Measurements from ENCODE around the gene KRTCAP3.

Gene KRTCAP3

GRCh38 chr2:27441226-27441926, 805 bp upstream of the KRTCAP3 start:
- no peak for DNase-seq (ENCODE audit: low read depth)

- no peak for DNase-seq (ENCODE audit: low read depth)
Measured at GRCh38 chr2:27442920-27443282, 720 bp downstream of the KRTCAP3 start.

GRCh38 chr2:27445155-27445554, 3.0 kb downstream of the KRTCAP3 start:
- DNase-seq (ENCODE audit: low read depth) = no peak

- DNase-seq (ENCODE audit: low read depth) = no peak
Measured at GRCh38 chr2:27445615-27446014, 3.4 kb downstream of the KRTCAP3 start.

- no peak for DNase-seq (ENCODE audit: low read depth)
Measured at GRCh38 chr2:27446057-27446456, 3.9 kb downstream of the KRTCAP3 start.

GRCh38 chr2:27448381-27448780, 6.2 kb downstream of the KRTCAP3 start:
- DNase-seq (ENCODE audit: low read depth) = no peak

DNA sequence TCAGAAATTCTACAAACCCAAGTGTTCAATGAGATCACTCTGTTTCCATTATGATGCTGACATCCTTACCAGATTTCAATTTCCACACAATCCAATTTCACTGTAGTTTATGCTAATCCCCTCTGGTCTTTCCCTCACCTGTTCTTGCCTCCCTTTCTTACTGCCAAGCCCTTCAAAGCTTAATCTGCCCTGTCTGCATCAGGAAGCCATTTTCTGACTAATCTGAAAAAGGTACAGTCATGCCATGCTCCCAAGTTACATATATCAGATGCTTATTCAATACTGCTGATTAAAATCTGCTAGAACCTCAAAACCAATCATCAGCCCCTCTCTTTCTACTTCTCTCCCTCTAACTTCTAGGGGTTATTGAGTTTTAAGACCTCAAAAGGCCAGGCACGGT, 8.9 kb downstream of the KRTCAP3 start:
- no peak for DNase-seq (ENCODE audit: low read depth)

DNA sequence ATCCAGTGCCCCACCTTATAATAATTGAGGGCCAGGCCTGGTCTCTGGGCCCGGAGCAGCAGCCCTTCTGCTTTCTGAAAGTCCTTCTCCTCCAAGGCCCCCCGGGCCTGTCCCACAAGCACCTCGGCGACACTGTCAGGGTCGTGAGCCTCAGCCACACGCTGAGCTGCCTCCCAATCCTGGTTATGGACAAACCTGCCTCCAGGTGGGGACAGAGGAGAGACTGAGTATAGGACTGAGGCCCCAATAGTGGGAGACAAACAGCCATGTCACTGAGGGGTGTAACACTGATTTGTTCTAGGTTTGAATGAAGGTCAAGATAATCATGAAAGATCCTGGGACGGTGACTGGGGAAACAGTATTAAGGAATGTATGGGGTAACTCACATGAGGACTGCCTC, 11.8 kb downstream of the KRTCAP3 start:
- no peak for DNase-seq (ENCODE audit: low read depth)

DNA sequence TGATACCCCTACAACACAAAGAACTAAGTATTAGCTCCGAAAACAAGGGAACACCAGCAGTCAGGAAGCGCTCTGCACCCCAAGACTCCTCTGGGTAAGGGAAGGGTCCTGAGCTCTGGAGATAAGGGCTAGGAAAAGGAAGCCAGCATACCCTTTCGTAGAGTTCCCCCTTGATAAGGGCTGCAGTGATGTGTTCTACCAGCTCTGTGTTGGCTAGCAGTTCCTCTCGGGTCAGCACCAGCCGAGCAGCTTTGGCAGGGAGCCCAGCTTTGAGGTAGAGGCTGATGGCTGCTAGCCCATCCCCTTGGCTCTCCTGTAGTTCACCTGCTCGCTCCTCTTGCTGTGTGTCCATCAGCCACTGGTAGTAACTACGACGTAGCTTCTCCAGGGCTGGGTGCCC, 18.9 kb downstream of the KRTCAP3 start:
- DNase-seq (ENCODE audit: low read depth) = no peak

DNA sequence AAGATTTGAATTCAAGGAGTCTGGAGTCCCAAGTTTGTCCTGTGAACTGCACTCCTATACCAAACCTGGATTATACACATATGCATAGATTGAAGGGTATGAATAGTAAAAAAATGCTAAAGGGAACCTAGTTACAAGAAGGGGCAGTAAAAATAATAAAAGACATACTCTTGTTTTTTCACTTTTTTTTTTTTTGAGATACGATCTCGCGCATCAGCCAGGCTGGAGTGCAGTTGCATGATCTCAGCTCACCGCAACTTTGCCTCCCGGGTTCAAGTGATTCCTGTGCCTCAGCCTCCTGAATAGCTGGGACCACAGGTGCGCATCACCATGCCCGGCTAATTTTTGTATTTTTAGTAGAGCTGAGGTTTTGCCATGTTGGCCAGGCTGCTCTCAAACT, 22.3 kb downstream of the KRTCAP3 start:
- DNase-seq (ENCODE audit: low read depth) = no peak

- no peak for DNase-seq (ENCODE audit: low read depth)
Measured at GRCh38 chr2:27471961-27472360, 29.8 kb downstream of the KRTCAP3 start.

GRCh38 chr2:27485496-27485895, 43.3 kb downstream of the KRTCAP3 start:
- DNase-seq (ENCODE audit: low read depth) = no peak

DNA sequence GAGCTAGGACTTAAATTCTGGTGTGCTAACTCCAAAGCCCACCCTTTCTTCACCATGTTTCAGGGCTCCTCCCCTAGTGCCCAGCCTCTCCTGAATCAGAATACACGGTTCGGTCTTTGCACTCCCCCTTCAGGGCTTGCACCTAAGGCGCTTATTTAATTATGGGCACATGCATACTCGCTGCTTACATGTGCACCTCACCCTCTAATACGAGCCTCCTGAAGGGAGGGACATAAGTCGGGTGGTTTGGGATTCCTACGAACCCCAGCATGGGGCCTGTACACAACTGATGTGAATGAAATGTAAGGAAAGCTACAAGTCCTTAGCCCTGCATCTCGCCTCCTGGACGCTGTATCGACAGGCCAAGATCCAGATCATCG, 46.9 kb downstream of the KRTCAP3 start:
- no peak for DNase-seq (ENCODE audit: low read depth)

GRCh38 chr2:27489498-27490397, 47.6 kb downstream of the KRTCAP3 start, which contains the start of gene IFT172:
TSS of gene IFT172 (minus strand) at chr2:27489743. CDS start at chr2:27489653, 90 bp downstream.
- peak; percentile 98 for DNase-seq (ENCODE audit: low read depth)

DNA sequence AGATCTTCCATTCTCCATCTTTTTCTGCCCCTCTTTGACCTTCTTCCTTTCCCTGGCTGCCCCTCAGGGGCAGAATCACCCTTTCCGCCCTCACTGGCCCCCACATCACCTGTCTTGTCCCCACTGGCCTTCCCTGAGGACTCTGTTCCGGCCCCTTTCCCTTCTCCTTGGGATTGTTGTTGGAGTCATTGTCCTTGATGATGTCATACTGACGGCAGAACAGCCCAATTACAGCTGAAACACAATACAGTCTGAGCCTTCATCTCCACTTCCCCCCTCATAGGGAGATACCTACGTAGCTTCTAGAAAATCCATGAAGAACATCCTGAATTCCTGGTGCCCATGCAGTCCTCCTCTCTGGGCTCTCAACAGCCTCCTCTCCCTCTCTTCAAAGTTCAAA, 50.4 kb downstream of the KRTCAP3 start:
- DNase-seq (ENCODE audit: low read depth) = no peak

- no peak for DNase-seq (ENCODE audit: low read depth)
Measured at GRCh38 chr2:27493948-27494283, 51.7 kb downstream of the KRTCAP3 start.

Measured in activated T-helper 9 cell treated with anti-CD3 and anti-CD28 coated beads, Interleukin-2, amount 50 U/mL, for 16 hours (primary cell).